ENCODE data around the gene TSC22D1. TPM values are rescaled to one million over a fixed set of nuclear protein-coding genes. Genes with fewer than 3 reads are reported as not detected.
"Not testable (repeated sequence)": the region's sequence is repeated elsewhere in the genome, so short reads cannot be mapped to it uniquely, and the experiment has no call there.

Gene TSC22D1
- total RNA-seq, 1 donor from 2014 or later = 185 TPM

DNA sequence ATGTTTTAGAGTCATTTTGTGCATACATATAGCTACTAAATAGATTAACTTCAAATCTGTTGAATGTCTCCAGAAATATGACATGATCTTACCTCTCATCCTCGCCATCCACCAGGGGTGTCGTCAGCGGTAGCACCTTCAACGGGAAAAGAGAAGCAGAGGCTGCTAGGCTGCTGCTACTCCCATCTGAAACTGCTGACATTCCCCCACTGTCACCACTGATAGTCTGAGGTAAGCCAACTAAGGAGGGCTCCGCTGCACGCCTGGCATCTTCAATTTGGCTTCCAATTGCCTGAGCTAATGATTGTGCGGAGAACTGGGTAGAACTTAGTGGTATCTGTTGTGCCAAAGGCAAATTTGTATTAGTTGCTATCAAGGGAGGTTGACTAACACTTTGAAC, 3.1 kb downstream of the TSC22D1 start:
- no peak for DNase-seq (ENCODE audit: low spot score)

DNA sequence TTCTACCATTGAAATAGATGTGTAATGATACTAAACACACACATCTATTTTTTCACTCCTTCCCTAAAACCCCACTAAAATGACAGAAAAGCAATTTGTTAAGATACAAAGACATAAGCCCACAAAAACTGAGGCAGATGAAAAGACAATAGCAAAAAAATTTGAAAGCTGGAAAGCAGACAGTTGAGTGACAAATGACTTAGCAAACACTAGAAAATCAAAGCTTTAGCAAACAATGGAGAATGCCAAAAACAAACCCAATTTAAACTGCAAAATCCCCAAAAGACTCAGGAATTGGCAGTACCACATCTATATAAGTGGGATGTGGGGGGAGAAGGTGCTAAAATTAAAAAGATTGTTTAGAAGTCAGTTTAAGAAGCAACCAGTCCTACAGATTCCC, 9.5 kb downstream of the TSC22D1 start:
- no peak for DNase-seq (ENCODE audit: low spot score)

GRCh38 chr13:44565881-44566280, 10.2 kb downstream of the TSC22D1 start:
- no peak for DNase-seq (ENCODE audit: low spot score)

DNA sequence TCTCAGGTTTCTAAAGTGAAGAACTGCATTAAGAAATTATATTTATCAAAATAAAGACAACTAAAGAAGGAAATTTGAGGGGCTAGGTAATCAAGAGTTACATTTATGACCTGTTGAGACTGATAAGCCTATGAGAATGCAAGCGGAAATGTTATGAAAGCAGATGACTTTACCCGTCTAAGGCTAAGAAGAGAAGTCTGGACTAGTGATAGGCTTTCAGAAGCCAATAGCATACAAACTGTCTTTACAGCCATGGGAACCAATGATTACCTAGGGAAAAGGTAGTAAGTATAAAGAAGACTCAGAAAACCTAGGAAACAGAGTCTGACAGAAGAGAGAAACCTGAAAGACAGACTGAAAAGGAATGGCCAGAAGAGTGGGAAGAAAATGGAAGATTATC, 11.2 kb downstream of the TSC22D1 start:
- no peak for DNase-seq (ENCODE audit: low spot score)

- not testable (repeated sequence) for DNase-seq (ENCODE audit: low spot score)
These were observed 13.3 kb downstream of the TSC22D1 start for GRCh38 chr13:44562853-44563252.

GRCh38 chr13:44561351-44561750, 14.8 kb downstream of the TSC22D1 start:
- DNase-seq (ENCODE audit: low spot score) = no peak

DNA sequence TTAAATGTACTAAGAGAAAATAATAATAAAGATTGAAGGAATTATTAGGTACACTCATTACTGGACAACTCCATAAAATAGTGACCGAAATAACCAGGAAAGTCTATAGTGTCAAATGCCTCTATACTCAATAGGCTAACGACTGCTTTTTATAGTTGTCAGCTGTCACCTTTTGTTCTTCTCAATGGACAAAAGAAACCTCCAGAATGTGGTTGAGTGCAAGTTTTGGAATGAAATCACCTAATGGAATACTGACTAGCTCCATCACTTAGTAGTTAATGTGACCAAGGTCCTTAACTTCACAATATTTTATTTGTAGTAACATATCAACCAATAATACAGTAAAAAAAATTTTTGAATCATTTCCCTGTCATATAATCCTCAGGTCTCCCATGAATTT, 18.1 kb downstream of the TSC22D1 start:
- no peak for DNase-seq (ENCODE audit: low spot score)

- DNase-seq (ENCODE audit: low spot score) = no peak
These were observed 20.9 kb downstream of the TSC22D1 start for GRCh38 chr13:44555207-44555606.

GRCh38 chr13:44549476-44549875, 26.7 kb downstream of the TSC22D1 start:
- DNase-seq (ENCODE audit: low spot score) = no peak

DNA sequence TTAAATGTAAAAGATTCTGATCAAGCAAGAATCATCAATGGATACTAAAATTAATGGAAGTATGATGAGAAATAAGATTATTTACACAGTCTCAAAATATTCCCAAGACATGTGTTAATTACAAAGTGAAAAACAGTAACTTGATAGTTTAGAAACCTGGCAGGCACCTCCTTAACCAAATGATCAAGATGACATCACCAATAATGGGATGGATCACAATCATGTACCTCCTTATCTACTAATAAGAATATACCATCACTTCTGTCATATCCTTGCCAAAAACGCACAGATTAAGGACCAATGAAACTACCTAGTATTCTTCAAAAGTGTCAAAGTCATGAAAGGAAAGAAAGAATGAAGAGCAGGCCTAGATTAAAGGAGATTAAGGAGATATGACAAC, 30.0 kb downstream of the TSC22D1 start:
- DNase-seq (ENCODE audit: low spot score) = no peak

DNA sequence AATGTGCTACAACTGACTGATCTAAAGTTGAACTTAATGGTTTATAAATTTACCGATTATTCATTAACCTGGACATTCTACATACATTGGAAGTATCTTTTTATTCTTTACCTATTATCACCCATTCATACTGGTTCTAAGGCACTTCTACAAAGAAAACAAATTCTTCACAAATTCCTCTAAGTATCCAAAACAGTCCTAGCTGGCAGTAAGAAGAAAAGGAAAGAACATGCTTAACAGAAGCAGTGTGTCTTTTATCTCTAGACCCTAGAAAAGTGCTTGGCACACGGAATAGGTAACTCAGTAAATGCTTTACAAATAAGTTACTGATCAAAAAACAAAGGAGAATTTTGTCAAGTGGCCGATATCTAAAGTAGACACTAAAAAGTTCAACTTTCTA, 32.8 kb downstream of the TSC22D1 start:
- no peak for DNase-seq (ENCODE audit: low spot score)

DNA sequence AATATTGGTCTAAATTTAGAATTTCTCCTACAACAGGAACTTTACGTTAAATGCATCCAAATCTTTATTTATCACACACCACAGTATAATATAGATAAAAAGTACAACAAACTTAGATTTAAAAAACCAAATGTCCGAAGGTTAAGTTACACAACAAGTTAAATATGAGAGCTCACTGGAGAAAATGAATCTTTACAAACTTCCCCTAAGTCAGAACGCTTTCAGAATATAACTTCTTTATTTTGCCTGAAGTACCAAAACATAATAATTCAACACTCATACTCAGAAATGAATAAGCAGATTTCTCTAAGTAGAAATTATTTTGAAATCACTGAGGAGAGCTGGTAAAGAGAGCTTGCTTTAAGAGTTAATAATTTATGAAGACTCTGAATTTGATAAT, 33.8 kb downstream of the TSC22D1 start:
- no peak for DNase-seq (ENCODE audit: low spot score)

- no peak for DNase-seq (ENCODE audit: low spot score)
These were observed 34.5 kb downstream of the TSC22D1 start for GRCh38 chr13:44541601-44542000.

- no peak for DNase-seq (ENCODE audit: low spot score)
These were observed 35.2 kb downstream of the TSC22D1 start for GRCh38 chr13:44540761-44541434.

DNA sequence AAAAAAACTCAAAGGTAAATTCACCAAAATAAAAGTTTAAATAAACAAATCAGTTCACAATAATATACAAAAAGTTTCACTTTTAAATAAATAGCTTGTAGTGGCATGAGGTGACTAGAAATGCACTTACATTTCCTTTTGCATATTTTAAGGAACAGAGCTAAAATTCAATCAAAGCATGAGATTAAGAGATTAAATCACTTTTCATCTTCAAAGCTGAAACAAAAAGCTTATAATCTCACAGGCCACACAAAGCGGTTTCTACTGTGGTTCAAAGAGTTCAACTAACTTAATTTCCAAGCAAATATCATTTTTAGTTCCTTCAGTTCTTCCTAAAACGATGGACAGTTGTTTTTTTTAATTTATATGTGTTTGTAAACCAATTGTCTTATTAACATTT, 38.9 kb downstream of the TSC22D1 start:
- no peak for DNase-seq (ENCODE audit: low spot score)

DNA sequence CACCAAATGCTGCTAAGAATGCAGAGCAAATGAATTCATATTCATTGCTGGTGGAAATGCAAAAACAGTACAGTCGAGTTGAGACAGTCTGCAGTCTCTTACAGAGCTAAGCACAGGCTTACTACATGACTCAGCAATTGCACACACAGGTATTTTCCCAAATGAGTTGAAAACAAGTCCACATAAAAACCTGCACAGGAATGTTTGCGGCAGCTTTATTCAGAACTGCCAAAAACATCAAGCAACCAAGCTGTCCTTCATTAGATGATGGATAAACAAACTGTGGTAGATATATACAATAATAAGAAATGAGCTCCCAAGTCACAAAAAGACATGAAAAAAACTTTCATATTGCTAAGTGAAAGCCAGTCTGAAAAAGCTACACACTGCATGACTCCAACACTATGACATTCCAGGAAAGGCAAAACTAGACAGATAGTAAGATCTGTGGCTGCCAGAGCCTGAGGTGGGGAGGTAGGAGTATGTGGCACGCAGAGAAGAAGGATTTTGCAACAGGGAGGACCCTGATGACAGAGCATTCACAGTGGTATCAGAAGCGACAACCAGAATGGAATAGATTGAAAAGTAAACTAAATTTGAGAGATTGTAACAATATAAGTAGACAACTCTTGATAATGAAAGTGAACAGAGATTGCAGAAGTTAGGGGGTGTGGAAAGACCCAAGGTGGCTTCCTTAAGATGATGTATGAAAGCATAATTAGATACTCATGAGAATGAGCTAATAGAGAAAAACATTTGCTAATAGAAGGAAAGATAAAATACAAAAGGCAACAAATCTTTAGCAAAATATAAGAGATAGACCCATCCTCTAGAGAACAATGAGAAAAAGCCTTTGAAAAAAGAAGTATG, 52.7 kb downstream of the TSC22D1 start:
- no peak for DNase-seq (ENCODE audit: low spot score)

DNA sequence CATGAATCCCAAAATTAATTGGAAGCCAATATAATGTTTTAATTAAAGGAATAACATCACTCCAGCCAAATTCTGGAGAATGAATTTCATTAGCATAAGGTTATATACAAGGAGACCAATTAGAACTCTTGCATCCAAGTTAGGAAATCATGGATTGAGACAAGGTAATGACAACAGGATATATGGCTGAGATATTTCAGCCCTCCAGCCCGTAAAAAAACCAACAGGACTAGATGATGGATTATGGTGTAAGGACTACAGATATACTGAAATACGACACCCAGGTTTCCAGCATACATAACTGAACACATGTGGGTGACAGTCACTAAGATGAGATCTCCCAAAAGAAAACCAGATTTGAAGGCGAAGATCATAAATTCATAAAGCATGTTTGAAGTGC, 56.5 kb downstream of the TSC22D1 start:
- no peak for DNase-seq (ENCODE audit: low spot score)

DNA sequence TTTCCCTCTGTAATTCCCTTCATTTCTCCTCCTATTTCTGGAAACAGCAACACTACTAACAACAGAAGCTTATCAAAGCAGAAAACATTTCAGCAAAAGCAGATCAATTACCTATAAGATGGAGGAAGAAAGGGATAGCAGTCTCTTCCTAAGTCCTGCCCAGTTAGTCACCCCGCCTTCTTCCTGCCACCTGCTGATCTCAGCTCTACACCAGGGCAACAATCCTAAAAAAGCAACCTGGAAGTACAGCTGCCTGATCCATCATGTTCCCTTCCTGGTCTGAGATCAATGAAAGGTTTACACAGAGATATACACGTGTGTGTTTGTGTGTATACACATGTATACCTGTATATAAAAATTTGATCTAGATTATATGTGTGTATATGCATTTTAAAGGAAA, 59.4 kb downstream of the TSC22D1 start:
- DNase-seq (ENCODE audit: low spot score) = no peak

DNA sequence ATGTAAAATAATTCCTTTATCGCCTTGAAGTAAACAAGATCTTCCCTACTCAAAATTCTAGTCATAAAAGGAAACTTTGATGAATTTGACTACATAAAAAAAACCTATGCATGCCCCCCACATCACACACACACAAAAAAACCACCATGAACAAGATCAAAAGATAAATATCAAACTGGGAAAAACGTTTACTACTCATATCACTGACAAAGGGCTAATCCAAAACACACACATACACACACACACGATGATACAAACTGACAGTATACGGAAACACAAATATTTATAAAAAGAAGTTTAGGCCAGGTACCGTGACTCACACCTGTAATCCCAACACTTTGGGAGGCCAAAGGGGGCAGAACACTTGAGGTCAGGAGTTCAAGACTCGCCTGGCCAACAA, 61.9 kb downstream of the TSC22D1 start:
- no peak for DNase-seq (ENCODE audit: low spot score)

DNA sequence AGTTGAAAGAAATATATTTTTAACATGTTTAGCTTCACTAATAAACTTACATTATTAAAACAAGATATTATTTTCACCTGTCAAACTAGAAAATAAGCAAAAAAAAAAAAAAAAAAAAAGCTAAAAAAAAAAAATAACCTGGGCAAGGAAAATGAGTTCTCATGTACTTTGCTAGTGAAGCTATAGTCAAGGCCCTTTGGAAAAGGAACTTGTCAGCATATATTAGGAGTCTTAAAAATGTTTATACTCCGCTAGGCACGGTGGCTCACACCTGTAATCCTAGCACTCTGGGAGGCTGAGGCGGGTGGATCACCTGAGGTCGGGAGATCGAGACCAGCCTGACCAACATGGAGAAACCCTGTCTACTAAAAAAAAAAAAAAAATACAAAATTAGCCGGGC, 66.3 kb downstream of the TSC22D1 start:
- not testable (repeated sequence) for DNase-seq (ENCODE audit: low spot score)

- DNase-seq (ENCODE audit: low spot score) = no peak
These were observed 67.5 kb downstream of the TSC22D1 start for GRCh38 chr13:44508562-44509077.

GRCh38 chr13:44507639-44508038, 68.5 kb downstream of the TSC22D1 start:
- no peak for DNase-seq (ENCODE audit: low spot score)

DNA sequence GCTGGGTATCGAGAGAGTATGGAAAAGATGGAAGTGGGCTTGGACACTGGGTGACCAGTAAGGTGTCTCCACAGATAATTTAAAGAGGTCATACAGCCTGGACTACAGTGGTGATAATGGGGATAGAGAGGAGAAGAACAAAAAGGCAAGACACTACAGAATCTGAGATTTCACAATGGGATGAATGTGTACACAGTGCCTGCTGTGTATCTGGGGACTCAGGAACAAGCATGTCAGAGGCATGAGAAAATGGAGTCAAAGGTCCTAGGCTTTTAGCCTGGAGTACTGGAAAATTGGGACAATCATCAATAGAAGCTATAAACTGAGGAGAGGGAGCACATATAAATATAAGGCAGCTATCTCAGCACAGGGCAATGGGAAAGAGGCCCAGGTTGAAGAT, 69.4 kb downstream of the TSC22D1 start:
- DNase-seq (ENCODE audit: low spot score) = no peak
